GM23248 (cell line): ENCODE measurements around the gene PTPN18.

Experiments used
- EZH2 ChIP-seq: fragments of 200-600 bp; sonication (generic); IDR thresholded peaks from 2 replicates; pipeline ENCODE4 v1.6.1; 2018; ENCODE audit warnings: antibody characterized with exemption, mild to moderate bottlenecking; ENCODE audit not compliant: insufficient read depth, poor library complexity, severe bottlenecking
- EZH2phosphoT487 ChIP-seq: fragments of 200-600 bp; sonication (generic); IDR thresholded peaks from 2 replicates; pipeline ENCODE4 v1.6.1; 2018; ENCODE audit warnings: antibody characterized with exemption, moderate library complexity, mild to moderate bottlenecking, low read depth; ENCODE audit not compliant: insufficient read depth

GRCh38 chr2:130332271-130333073 lies 23.4 kb upstream of the PTPN18 start:
- TF ChIP-seq EZH2, result no peak
- no peak for TF ChIP-seq EZH2phosphoT487
